GM19035 (cell line): ENCODE measurements around the gene SPRR2B.
"Not testable (repeated sequence)": the region's sequence is repeated elsewhere in the genome, so short reads cannot be mapped to it uniquely, and the experiment has no call there.

Experiments
- ATAC-seq: cut with Tn5 transposase; IDR thresholded peaks from one replicate; pipeline ENCODE4 v1.9.1; 2021; ENCODE audit not compliant: unreplicated experiment

Gene SPRR2B

GRCh38 chr1:153071511-153071910 lies at the start of gene SPRR2B:
Gene SPRR2B, minus strand, starts transcription at chr1:153071611. Its CDS starts 772 bp downstream, at chr1:153070839.
- no peak for ATAC-seq

DNA sequence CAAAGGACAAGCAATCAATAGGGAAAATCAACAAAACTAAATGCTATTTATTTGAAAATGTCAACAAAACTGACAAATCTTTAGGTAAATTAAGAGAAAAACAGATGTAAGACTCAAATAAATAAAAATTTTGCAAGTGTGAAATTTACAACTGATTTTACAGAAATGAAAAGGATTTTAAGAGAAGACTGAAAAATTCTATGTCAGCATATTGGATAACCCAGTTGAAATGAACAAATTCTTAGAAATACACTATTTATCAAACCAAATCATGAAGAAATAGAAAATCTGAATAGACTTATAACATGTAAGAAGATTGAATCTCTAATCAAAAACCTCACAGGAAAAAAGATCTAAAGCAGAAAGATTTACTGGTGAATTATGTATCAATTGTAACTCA lies 49.5 kb upstream of the SPRR2B start:
- ATAC-seq = no peak

- no peak for ATAC-seq
Observed at GRCh38 chr1:153119491-153119971, 48.1 kb upstream of the SPRR2B start.

- ATAC-seq = not testable (repeated sequence)
Observed at GRCh38 chr1:153115264-153115663, 43.9 kb upstream of the SPRR2B start.

DNA sequence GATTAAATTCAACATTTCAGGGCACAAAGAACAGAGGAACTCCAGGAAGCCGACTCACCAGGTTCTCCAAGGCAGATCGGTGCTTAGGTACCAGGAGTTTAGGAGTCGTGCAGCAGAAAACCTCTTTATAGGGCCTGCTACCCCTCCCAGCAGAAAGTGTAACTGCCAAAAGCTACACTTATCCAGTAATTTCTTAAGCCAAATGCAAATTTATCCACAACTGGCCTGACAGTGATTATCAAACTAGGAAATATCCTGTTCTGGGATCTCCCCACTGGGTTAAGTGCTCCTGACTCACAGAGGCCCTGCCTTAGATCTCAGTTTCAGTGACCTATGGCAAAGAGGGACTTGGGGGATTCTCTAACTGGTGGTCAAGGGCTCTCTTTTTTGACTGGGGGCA lies 42.0 kb upstream of the SPRR2B start, which contains the start of gene SPRR2F:
TSS of gene SPRR2F (minus strand) at position 101 of the 400 bp plus-strand sequence. CDS start 783 bp downstream, outside the sequence.
- ATAC-seq = no peak

GRCh38 chr1:153112454-153112853 lies 41.0 kb upstream of the SPRR2B start:
- not testable (repeated sequence) for ATAC-seq

DNA sequence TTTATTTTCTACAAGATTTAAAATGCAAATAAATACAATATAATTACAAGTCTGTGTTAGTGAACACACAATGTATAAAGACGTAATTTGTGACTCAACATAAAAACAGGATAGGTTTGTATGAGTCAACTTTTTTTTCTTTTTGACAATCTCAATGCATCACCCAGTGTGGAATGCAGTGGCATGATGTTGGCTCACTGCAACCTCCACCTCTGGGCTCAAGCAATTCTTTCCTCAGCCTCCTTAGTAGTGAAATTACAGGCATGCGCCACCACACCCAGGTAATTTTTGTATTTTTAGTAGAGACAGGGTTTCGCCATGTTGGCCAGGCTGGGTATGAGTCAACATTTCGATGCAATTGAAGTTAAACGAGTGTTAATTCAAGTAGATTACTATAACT lies 28.8 kb upstream of the SPRR2B start:
- ATAC-seq = no peak

DNA sequence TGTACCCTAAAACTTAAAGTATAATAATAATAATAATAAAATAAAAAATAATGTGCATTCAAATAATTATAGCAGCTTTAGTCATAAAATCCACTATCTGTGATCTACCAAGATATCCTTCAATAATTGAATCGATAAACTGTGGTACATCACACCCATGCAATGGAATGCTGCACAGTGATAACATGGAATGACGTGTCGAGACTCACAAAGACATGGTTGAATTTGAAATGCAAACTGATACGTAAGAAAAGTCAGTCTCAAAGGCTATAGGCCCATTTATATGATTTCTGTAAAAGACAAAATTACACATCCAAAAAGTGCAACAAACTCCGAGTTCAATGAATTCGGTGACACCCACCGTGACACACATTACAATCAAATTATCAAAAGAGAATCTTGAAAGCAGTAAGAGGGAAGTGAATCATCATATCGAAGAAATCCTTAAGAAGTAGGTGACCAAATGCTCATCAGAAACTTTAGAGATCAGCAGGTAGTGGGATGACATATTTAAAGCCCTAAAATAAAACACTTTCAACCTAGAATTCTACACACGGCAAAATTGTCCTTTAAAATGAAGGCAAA lies 28.1 kb upstream of the SPRR2B start:
- no peak for ATAC-seq

DNA sequence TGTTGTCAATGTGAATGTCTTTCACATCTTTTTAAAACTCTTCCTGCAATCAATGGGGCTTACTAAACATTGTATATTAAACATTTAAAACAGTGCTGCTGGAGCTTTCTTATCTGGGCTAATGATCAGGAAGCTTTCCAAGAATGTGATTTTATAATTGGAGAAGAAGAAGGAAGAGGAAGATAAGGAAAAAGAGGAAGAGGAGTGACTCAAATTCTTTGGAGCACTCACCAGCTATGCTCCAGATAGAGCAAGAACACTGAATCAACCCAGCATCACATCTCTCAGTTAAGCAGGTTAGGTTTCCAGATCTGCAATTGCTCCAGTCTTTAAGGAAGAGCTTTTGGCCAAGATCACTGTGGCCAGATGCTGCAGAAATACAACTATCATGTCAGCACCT lies 24.4 kb upstream of the SPRR2B start:
- no peak for ATAC-seq

- no peak for ATAC-seq
Observed at GRCh38 chr1:153094426-153094825, 23.0 kb upstream of the SPRR2B start, which contains the start of gene SPRR2E. Gene SPRR2E, minus strand, starts transcription at chr1:153094526. Its CDS starts 775 bp downstream, at chr1:153093751.

DNA sequence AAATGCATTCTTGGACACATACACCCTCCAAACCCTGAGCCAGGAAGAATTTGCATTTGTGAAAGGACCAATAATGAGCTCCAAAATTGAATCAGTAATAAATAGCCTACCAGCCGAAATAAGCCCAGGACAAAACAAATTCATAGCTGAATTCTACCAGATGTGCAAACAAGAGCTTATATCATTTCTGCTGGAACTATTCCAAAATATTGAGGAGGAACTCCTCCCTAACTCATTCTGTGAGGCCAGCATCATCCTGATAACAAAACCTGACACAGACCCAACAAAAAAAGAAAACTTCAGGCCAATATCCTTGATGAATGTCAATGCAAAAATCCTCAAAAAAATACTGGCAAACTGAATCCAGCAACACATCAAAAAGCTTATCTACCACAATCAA lies 16.2 kb upstream of the SPRR2B start:
- no peak for ATAC-seq

- no peak for ATAC-seq
Observed at GRCh38 chr1:153081736-153082135, 10.3 kb upstream of the SPRR2B start.

DNA sequence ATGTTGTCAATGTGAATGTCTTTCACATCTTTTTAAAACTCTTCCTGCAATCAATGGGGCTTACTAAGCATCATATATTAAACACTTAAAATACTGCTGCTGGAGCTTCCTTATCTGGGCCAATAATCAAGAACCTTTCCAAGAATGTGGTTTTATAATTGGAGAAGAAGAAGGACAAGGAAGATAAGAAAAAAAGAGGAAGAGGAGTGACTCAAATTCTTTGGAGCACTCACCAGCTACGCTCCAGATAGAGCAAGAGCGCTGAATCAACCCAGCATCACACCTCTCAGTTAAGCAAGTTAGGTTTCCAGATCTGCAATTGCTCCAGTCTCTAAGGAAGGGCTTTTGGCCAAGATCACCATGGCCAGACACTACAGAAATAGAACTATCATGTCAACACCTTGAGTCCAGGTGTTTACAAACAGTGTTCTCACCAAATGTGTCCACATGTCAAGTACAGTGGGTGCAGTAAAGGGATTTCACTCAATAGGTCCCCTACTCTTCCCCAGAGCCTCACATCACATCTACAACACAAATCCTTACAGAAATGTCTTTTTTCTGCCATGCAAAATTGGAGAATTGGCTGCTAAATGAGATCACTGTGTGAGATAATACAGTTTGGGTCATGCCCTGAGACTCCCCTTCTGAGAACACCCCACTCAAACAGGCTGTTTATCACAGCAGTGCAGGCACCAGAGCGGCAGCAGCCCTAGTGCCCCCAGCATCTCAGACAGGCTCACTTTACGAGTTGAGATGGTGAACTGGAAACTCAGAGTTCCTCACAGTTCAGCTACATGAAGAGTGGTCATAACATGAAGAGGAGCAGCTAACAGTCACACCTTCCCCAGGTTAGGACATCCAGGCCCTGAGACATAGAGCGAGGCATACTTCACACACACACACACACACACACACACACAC lies 1.7 kb upstream of the SPRR2B start:
- ATAC-seq = no peak

DNA sequence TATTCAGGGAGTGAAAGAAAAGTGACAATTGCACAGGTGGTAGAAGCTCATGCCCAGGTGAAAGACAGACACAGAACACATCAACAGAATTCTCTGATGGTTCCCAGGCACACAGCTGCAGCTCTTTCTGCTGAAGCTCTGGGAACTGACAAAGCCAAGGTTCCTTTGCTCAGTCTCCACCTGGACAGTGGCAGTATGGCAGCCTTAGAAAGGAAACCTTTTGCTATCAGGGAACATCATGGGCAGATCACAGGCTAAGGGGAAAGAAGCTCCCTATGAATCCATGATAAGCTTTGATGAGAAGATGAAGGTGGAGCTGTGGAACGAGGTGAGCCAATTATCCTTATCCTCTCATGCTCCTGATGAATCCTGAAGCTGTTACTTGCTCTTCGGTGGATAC lies 1.2 kb downstream of the SPRR2B start:
- no peak for ATAC-seq

GRCh38 chr1:153058826-153059784 lies 12.3 kb downstream of the SPRR2B start:
- no peak for ATAC-seq

- no peak for ATAC-seq
Observed at GRCh38 chr1:153058154-153058553, 13.3 kb downstream of the SPRR2B start.

GRCh38 chr1:153057375-153057774 lies 14.0 kb downstream of the SPRR2B start, which contains the start of gene SPRR2A:
Gene SPRR2A, minus strand, starts transcription at chr1:153057512. Its CDS starts 777 bp downstream, at chr1:153056735.
- ATAC-seq = no peak

DNA sequence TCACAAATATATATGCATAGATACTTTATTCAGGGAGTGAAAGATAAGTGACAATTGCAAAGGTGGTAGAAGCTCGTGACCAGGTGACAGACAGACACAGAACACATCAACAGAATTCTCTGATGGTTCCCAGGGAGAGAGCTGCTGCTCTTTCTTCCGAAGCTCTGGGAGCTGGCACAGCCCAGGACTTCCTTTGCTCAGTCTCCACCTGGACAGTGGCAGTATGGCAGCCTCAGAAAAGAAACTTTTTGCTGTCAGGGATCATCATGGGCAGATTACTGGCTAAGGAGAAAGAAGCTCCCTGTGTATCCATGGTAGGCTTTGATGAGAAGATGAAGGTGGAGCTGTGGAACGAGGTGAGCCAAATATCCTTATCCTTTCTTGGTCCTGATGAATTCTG lies 15.3 kb downstream of the SPRR2B start:
- ATAC-seq = not testable (repeated sequence)

DNA sequence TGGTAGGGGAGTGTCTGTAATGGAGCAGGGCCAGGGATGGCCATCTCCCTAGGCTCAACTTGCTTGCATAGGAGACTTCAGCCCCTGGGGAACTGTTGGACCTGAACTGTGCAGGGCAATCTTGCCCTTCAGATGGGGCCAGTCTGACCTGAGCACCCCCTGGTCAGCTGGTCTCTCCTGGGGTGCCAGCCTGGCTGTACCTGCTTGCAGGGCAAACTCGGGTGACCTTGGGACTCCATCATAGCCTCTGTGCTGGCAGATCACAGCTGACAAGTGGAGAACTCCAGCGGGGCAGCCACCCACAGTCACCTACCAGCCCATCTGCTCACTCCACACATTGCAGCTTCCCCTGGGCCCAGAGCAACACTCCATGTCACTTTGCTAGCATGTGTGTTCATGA lies 22.2 kb downstream of the SPRR2B start:
- no peak for ATAC-seq

GRCh38 chr1:153040950-153041631 lies 30.3 kb downstream of the SPRR2B start, which contains the start of gene SPRR2D:
Gene SPRR2D, minus strand, starts transcription at chr1:153041120. Its CDS starts 774 bp downstream, at chr1:153040346.
- ATAC-seq = no peak
